ENCODE data around the gene CDCA3. TPM values are rescaled to one million over a fixed set of nuclear protein-coding genes. Genes with fewer than 3 reads are reported as not detected.
"Not testable (repeated sequence)": the region's sequence is repeated elsewhere in the genome, so short reads cannot be mapped to it uniquely, and the experiment has no call there.

The CDCA3 gene
- polyA plus RNA-seq, 4 donors, result 25.2 to 26.9 (median 25.8) TPM

- peak; percentile 95 to 98 (median 95) for DNase-seq (ENCODE audit: low read depth in 4 of 4, low spot score in 3 of 4)
Observed at GRCh38 chr12:6873094-6874014, 22.3 kb upstream of the CDCA3 start, which contains the start of gene SPSB2. TSS of gene SPSB2 (minus strand) at chr12:6873303. CDS start at chr12:6872901, 402 bp downstream.

GRCh38 chr12:6872073-6873048 lies 21.3 kb upstream of the CDCA3 start:
- DNase-seq (ENCODE audit: low read depth in 4 of 4, low spot score in 3 of 4), result peak in 1 of 4 donors; percentile 82

GRCh38 chr12:6871052-6871957 lies 20.2 kb upstream of the CDCA3 start:
- DNase-seq (ENCODE audit: low read depth in 4 of 4, low spot score in 3 of 4), result no peak

GRCh38 chr12:6870304-6870703 lies 19.2 kb upstream of the CDCA3 start:
- not testable (repeated sequence) for DNase-seq (ENCODE audit: low read depth in 4 of 4, low spot score in 3 of 4)

- peak in 1 of 4 donors; percentile 81 for DNase-seq (ENCODE audit: low read depth in 4 of 4, low spot score in 3 of 4)
Observed at GRCh38 chr12:6869049-6870021, 18.2 kb upstream of the CDCA3 start.

- DNase-seq (ENCODE audit: low read depth in 4 of 4, low spot score in 3 of 4), result no peak
Observed at GRCh38 chr12:6868211-6869048, 17.3 kb upstream of the CDCA3 start.

- peak in 1 of 4 donors; percentile 70 for DNase-seq (ENCODE audit: low read depth in 4 of 4, low spot score in 3 of 4)
Observed at GRCh38 chr12:6867413-6868210, 16.5 kb upstream of the CDCA3 start, which contains the start of gene TPI1. TSS of gene TPI1 (plus strand) at chr12:6867531. CDS start at chr12:6867567, 36 bp downstream.

GRCh38 chr12:6866920-6867412 lies 15.9 kb upstream of the CDCA3 start:
- DNase-seq (ENCODE audit: low read depth in 4 of 4, low spot score in 3 of 4), result no peak

GRCh38 chr12:6866163-6866919 lies 15.3 kb upstream of the CDCA3 start:
- no peak for DNase-seq (ENCODE audit: low read depth in 4 of 4, low spot score in 3 of 4)

- not testable (repeated sequence) for DNase-seq (ENCODE audit: low read depth in 4 of 4, low spot score in 3 of 4)
Observed at GRCh38 chr12:6865307-6865706, 14.2 kb upstream of the CDCA3 start.

GRCh38 chr12:6863586-6864321 lies 12.7 kb upstream of the CDCA3 start:
- DNase-seq (ENCODE audit: low read depth in 4 of 4, low spot score in 3 of 4), result no peak

- DNase-seq (ENCODE audit: low read depth in 4 of 4, low spot score in 3 of 4), result no peak
Observed at GRCh38 chr12:6863033-6863432, 11.9 kb upstream of the CDCA3 start.

- DNase-seq (ENCODE audit: low read depth in 4 of 4, low spot score in 3 of 4), result no peak
Observed at GRCh38 chr12:6861391-6861790, 10.3 kb upstream of the CDCA3 start.

GRCh38 chr12:6860942-6861341 lies 9.9 kb upstream of the CDCA3 start:
- DNase-seq (ENCODE audit: low read depth in 4 of 4, low spot score in 3 of 4), result no peak

- no peak for DNase-seq (ENCODE audit: low read depth in 4 of 4, low spot score in 3 of 4)
Observed at GRCh38 chr12:6860116-6860515, 9.0 kb upstream of the CDCA3 start.
